RPMI8226 (cell line): ENCODE data around the gene MRPL52.
"Not testable (repeated sequence)": the region's sequence is repeated elsewhere in the genome, so short reads cannot be mapped to it uniquely, and the experiment has no call there.

Experiments
- DNase-seq: peaks from one replicate; pipeline ENCODE4 v3.0.0-alpha.2; 2015

MRPL52 gene

DNA sequence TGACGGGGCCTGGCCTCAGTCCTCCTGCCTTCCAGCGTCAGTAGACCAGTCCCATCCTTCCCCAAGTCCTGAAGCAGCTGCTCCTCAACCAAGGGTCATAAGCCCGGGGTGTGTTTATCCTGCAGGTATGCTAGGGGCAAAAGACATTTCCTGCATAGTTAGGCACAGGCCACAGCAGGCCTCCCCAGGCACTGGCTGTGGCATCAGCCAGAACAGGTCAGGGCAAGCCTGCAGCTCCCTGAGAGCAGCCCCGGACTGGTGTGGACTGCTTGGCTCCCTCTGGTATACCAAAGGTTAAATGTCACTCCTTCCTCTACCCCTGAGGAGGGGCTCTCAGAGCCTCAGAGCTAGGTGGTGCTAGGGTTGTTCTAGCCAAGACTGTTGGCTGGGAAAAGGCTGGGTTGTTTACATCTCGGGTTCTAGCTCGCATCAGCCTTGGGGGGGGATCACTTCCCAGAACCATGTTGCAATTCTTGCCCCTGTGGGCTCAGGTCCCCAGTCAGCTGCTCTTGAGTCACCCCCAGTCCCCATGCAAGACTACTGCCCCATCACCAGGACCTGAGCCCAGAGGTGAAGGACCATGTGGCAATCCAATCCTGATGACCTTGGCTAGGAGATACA lies 9.6 kb downstream of the MRPL52 start:
- DNase-seq: no peak

GRCh38 chr14:22841311-22841710 lies 11.6 kb downstream of the MRPL52 start:
- DNase-seq: no peak

- DNase-seq: no peak
Observed at GRCh38 chr14:22841769-22842168, 12.1 kb downstream of the MRPL52 start.

- no peak for DNase-seq
Observed at GRCh38 chr14:22842211-22843122, 12.8 kb downstream of the MRPL52 start.

DNA sequence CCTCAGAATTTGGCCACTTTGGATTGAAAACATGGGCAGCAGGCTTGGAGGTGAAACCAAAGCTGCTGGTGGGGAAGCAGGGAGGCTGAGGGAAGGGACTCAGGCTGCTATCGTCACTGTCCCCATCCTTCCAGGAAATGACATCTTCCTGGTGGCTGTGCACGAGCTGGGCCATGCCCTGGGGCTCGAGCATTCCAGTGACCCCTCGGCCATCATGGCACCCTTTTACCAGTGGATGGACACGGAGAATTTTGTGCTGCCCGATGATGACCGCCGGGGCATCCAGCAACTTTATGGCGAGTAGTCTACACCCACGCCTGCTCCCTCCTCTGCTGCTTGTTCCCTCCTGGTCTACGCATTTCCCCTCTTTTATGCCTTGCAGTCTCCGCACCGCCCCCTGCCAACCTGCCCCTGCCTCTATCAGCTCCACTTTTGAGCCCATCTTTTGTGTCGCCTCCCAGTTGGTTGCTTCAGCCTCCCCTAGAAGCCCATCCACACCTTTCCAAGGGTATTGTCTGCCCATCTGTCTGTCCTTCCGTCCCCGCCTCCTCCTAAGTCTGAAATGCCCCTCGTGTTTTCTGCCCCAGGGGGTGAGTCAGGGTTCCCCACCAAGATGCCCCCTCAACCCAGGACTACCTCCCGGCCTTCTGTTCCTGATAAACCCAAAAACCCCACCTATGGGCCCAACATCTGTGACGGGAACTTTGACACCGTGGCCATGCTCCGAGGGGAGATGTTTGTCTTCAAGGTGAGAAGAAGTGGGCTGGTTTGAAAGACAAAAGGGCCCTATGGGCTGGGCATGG lies 13.6 kb downstream of the MRPL52 start:
- no peak for DNase-seq

GRCh38 chr14:22844221-22845102 lies 14.8 kb downstream of the MRPL52 start:
- no peak for DNase-seq

- DNase-seq: no peak
Observed at GRCh38 chr14:22845103-22845394, 15.4 kb downstream of the MRPL52 start.

GRCh38 chr14:22845821-22846625 lies 16.3 kb downstream of the MRPL52 start:
- DNase-seq: no peak

GRCh38 chr14:22846811-22847307 lies 17.2 kb downstream of the MRPL52 start:
- DNase-seq: no peak

DNA sequence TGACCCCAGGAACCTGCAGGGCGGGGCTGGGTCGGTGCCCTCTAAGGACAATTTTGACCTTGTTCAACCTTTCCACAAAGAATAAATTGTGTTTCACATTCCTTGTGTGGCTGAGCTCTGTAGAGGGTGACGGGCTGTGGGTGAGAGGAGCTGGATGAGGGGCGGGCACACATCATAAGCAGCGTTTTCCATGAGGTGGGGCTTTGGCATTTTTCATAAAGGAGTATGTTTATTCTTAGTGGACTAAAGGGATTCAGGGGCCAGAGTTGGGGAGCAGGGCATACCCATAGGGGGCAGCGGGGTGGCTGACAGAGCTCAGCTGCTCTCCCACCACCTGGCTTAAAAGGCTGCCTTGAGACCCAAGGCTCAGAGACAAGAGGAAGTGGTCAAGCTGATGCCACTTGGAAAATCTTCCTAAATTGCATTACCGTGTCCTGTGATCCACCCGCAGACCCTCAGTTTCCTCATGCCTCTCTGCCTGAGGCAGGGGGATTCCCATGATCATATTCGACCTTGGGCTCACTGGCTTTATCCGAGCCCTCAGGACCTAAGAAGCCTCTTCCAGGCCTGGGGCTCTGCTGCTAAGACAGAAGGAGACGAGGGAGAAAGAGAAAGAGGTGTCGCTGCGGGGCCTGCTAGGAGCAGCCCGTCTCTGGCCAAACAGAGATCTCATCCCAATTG lies 18.1 kb downstream of the MRPL52 start:
- no peak for DNase-seq

DNA sequence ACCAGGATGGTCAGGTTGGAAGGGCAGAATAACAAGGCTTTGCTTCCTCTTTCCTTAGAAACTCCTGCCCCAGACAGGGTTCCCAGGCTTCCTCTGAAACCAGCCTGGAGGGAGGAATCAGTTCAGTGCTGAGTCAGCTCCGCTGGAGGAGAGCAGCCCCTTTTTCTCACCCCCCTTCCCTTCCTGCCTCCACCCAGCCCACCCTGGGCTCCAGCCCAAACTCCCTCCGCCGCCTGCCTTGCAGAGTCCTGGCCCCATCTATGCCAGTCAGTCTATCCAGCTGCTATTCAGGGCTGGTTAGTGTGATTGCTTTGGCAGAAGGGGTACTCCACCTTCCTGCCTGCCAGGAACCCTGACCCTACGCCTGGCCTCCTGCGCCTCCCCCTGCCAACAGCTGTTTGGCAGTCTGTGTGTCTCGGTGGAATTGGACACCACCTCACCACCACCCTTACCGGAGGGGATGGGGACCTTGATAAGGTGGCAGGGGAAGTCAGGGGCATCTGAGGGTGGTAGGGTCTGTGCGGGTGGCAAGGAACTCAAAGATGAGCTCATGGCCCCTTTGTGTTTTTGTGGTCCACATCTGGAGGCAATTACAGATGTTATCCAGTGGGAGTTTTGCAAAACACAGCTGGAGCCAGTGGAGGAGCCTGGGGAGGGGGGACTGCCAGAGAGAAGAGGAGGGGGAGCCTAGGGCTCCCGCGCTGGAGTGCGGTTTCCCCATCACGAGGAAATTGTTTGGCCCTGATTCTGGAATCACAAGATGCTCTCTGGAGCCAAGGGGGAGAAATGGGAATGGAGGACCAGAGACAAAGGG lies 18.9 kb downstream of the MRPL52 start:
- DNase-seq: no peak

GRCh38 chr14:22849212-22849819 lies 19.6 kb downstream of the MRPL52 start:
- no peak for DNase-seq

- no peak for DNase-seq
Observed at GRCh38 chr14:22850944-22851764, 21.5 kb downstream of the MRPL52 start.

DNA sequence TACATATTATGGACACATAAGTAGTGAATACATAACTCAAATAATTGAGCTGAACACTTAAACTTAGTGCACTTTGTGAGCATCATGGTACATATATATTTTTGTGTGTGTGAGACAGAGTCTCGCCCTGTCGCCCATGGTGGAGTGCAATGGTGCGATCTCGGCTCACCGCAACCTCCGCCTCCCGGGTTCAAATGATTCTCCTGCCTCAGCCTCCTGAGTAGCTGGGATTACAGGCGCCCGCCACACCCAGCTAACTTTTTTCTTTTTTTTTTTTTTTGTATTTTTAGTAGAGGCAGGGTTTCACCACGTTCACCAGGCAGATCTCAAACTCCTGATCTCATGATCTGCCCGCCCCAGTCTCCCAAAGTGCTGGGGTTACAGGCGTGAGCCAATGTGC lies 22.5 kb downstream of the MRPL52 start:
- not testable (repeated sequence) for DNase-seq

- no peak for DNase-seq
Observed at GRCh38 chr14:22852599-22852939, 22.9 kb downstream of the MRPL52 start.

- DNase-seq: peak; percentile 71
Observed at GRCh38 chr14:22852940-22853767, 23.5 kb downstream of the MRPL52 start.

GRCh38 chr14:22854296-22854695 lies 24.6 kb downstream of the MRPL52 start:
- DNase-seq: not testable (repeated sequence)
